ENCODE data around the gene FGF19. TPM values are rescaled to one million over a fixed set of nuclear protein-coding genes. Genes with fewer than 3 reads are reported as not detected.

FGF19 gene
- total RNA-seq, 2 donors from 2014 or later, result 0.37 to 0.40 TPM

GRCh38 chr11:69721745-69722144 lies 17.9 kb upstream of the FGF19 start:
- H3K4me1 Mint-ChIP-seq, result no peaks in the 10 kb centered on the region
- Histone ChIP-seq H3K9ac (ENCODE audit: extremely low read depth, low read length, poor library complexity, severe bottlenecking) (no peak overlapping the region), H3K4me3 (ENCODE audit: low read length) (no peak overlapping the region), H3K27ac (ENCODE audit: low read depth, low read length) (no peak overlapping the region), H3K27me3 (ENCODE audit: control insufficient read depth, insufficient read depth, low read length, poor library complexity, severe bottlenecking) (peaks cover 15% of the 10 kb centered on the region), H3K4me1 (ENCODE audit: control insufficient read depth, insufficient read depth, low read length) (no peaks in the 10 kb centered on the region), H3K9me3 (ENCODE audit: control insufficient read depth, low read length) (no peaks in the 10 kb centered on the region), H3K36me3 (ENCODE audit: control insufficient read depth, insufficient read depth, low read length) (no peaks in the 10 kb centered on the region)
- no peak overlapping the region for H3K4me3 Mint-ChIP-seq
- no peaks in the 10 kb centered on the region for H3K36me3 Mint-ChIP-seq (ENCODE audit: low read depth)
- WGBS, 2 experiments (ENCODE audit: insufficient coverage in 1 of 2, insufficient read length in 1 of 2), result 77 to 80% methylated on average over 3 to 9 of the region's 9 CpGs
- H3K27me3 Mint-ChIP-seq (ENCODE audit: insufficient read depth), result peaks cover 14% of the 10 kb centered on the region
- TF ChIP-seq, protein P1, sequence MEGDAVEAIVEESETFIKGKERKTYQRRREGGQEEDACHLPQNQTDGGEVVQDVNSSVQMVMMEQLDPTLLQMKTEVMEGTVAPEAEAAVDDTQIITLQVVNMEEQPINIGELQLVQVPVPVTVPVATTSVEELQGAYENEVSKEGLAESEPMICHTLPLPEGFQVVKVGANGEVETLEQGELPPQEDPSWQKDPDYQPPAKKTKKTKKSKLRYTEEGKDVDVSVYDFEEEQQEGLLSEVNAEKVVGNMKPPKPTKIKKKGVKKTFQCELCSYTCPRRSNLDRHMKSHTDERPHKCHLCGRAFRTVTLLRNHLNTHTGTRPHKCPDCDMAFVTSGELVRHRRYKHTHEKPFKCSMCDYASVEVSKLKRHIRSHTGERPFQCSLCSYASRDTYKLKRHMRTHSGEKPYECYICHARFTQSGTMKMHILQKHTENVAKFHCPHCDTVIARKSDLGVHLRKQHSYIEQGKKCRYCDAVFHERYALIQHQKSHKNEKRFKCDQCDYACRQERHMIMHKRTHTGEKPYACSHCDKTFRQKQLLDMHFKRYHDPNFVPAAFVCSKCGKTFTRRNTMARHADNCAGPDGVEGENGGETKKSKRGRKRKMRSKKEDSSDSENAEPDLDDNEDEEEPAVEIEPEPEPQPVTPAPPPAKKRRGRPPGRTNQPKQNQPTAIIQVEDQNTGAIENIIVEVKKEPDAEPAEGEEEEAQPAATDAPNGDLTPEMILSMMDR (conservative IDR thresholded peaks at IDR 0.05), result peak; percentile 70
- DNase-seq, result peak; percentile 75
- no peaks in the 10 kb centered on the region for H3K9me3 Mint-ChIP-seq
- no peak overlapping the region for H3K27ac Mint-ChIP-seq

GRCh38 chr11:69721106-69721505 lies 17.3 kb upstream of the FGF19 start:
- no peaks in the 10 kb centered on the region for H3K36me3 ChIP-seq (ENCODE audit: control insufficient read depth, insufficient read depth, low read length)
- no peaks in the 10 kb centered on the region for H3K9me3 Mint-ChIP-seq
- H3K36me3 Mint-ChIP-seq (ENCODE audit: low read depth), result no peaks in the 10 kb centered on the region
- no peaks in the 10 kb centered on the region for H3K9me3 ChIP-seq (ENCODE audit: control insufficient read depth, low read length)
- peaks cover 14% of the 10 kb centered on the region for H3K27me3 Mint-ChIP-seq (ENCODE audit: insufficient read depth)
- WGBS, 2 experiments (ENCODE audit: insufficient coverage in 1 of 2, insufficient read length in 1 of 2), result 81 to 85% methylated on average over 14 of the region's 14 CpGs
- no peak overlapping the region for H3K4me3 Mint-ChIP-seq
- H3K4me1 Mint-ChIP-seq, result no peaks in the 10 kb centered on the region
- TF ChIP-seq, protein P1 (conservative IDR thresholded peaks at IDR 0.05), result no peak
- no peak overlapping the region for H3K9ac ChIP-seq (ENCODE audit: extremely low read depth, low read length, poor library complexity, severe bottlenecking)
- H3K27ac Mint-ChIP-seq, result no peak overlapping the region
- no peaks in the 10 kb centered on the region for H3K4me1 ChIP-seq (ENCODE audit: control insufficient read depth, insufficient read depth, low read length)
- peaks cover 15% of the 10 kb centered on the region for H3K27me3 ChIP-seq (ENCODE audit: control insufficient read depth, insufficient read depth, low read length, poor library complexity, severe bottlenecking)
- peak; percentile 48 for DNase-seq
- H3K27ac ChIP-seq (ENCODE audit: low read depth, low read length), result no peak overlapping the region
- H3K4me3 ChIP-seq (ENCODE audit: low read length), result no peak overlapping the region

GRCh38 chr11:69718912-69719311 lies 15.1 kb upstream of the FGF19 start:
- TF ChIP-seq, protein P1 (conservative IDR thresholded peaks at IDR 0.05), result no peak
- 97% methylated on average over 7 to 8 of the region's 8 CpGs for WGBS, 2 experiments (ENCODE audit: insufficient coverage in 1 of 2, insufficient read length in 1 of 2)
- H3K9me3 ChIP-seq (ENCODE audit: control insufficient read depth, low read length), result no peaks in the 10 kb centered on the region
- no peak overlapping the region for H3K9ac ChIP-seq (ENCODE audit: extremely low read depth, low read length, poor library complexity, severe bottlenecking)
- peak; percentile 47 for DNase-seq
- peaks cover 15% of the 10 kb centered on the region for H3K27me3 ChIP-seq (ENCODE audit: control insufficient read depth, insufficient read depth, low read length, poor library complexity, severe bottlenecking)
- Mint-ChIP-seq H3K36me3 (ENCODE audit: low read depth) (no peaks in the 10 kb centered on the region), H3K4me3 (no peak overlapping the region), H3K27me3 (ENCODE audit: insufficient read depth) (peaks cover 16% of the 10 kb centered on the region), H3K27ac (no peak overlapping the region), H3K4me1 (no peaks in the 10 kb centered on the region), H3K9me3 (no peaks in the 10 kb centered on the region)
- H3K4me3 ChIP-seq (ENCODE audit: low read length), result no peak overlapping the region
- H3K27ac ChIP-seq (ENCODE audit: low read depth, low read length), result no peak overlapping the region
- H3K4me1 ChIP-seq (ENCODE audit: control insufficient read depth, insufficient read depth, low read length), result no peaks in the 10 kb centered on the region
- H3K36me3 ChIP-seq (ENCODE audit: control insufficient read depth, insufficient read depth, low read length), result no peaks in the 10 kb centered on the region

All from endodermal cell (in vitro differentiated cells).